ENCODE measurements around the gene CELF1.
"Not testable (repeated sequence)": the region's sequence is repeated elsewhere in the genome, so short reads cannot be mapped to it uniquely, and the experiment has no call there.

The CELF1 gene

DNA sequence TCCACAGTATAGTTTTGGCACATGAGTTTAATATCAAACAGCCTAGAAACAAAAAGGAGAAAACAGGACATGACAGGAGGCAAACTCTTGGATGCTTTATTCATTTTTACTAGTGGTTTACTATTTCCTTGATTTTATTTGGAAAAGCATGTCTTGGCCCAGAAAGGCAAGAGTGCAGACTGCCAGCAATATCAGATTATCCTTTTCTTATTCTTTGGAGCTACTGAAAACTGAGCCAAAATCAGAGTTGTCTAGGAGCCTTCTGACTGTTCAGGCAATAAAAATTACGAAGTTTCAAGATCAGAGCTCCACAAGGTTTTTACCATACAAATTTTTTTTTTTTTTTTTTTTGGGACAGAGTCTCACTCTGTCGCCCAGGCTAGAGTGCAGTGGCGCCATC is 16.0 kb downstream of the CELF1 start:
- DNase-seq = no peak

DNA sequence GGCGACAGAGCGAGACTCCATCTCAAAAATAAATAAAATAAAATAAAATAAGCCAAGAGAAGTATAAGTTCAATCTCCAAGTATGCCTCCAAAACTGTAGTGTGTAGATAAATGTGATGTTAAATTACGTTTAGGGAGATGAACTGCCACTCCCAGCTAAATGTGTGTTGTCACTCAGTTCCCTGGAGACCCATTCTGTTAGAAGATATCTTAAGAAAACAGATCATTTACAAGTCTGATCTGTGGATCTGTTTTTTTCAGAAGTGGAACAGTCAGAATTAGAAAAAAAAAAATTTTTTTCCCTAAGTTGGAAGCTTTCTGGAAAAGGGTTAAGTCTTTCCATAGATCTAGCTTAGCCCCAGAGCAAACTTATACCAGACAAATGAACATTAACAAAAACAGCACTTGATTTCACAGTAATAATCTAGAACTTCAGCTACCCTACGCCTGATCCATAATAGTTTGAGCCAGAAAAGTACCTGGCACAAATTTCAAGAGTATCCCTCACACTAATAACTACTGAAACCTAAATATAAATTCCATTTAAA is 18.2 kb downstream of the CELF1 start:
- no peak for DNase-seq

DNA sequence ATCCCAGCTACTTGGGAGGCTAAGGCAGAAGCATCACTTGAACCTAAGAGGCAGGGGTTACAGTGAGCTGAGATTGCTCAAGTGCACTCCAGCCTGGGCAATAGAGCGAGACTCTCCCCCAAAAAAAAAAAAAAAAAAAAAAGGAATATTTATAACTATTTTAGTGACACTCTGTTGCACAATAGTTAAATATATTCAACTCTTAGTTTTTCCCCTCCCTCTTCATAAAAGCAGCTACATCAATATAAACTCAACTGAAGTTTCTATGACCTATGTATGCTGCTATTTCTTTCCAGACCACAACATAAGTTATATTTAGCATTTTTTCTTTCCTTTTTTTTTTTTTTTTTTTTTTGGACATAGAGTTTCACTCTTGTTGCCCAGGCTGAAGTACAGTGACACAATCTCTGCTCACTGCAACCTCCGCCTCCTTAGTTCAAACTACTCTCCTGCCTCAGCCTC is 19.2 kb downstream of the CELF1 start:
- no peak for DNase-seq

- no peak for DNase-seq
Observed at GRCh38 chr11:47532597-47533213, 20.2 kb downstream of the CELF1 start.

- DNase-seq = no peak
Observed at GRCh38 chr11:47531666-47532065, 21.3 kb downstream of the CELF1 start.

GRCh38 chr11:47530721-47531120 is 22.2 kb downstream of the CELF1 start:
- not testable (repeated sequence) for DNase-seq

GRCh38 chr11:47529951-47530350 is 23.0 kb downstream of the CELF1 start:
- DNase-seq = no peak

DNA sequence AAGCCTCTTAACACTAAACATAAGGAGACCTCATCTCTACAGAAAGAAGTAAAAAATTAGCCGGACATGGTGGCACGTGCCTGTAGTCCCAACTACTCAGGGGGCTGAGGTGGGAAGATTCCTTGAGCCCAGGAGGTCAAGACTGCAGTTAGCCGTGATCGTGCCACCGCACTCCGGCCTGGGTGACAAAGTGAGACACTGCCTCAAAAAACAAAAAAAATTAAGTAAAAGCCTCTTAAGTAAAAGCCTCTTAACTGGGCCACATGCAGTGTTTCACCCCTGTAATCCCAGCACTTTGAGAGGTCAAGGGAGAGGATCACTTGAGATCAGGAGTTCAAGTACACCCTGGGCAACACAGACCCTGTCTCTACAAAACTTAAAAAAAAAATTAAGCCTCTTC is 25.7 kb downstream of the CELF1 start:
- no peak for DNase-seq

- DNase-seq = not testable (repeated sequence)
Observed at GRCh38 chr11:47526032-47526431, 26.9 kb downstream of the CELF1 start.

DNA sequence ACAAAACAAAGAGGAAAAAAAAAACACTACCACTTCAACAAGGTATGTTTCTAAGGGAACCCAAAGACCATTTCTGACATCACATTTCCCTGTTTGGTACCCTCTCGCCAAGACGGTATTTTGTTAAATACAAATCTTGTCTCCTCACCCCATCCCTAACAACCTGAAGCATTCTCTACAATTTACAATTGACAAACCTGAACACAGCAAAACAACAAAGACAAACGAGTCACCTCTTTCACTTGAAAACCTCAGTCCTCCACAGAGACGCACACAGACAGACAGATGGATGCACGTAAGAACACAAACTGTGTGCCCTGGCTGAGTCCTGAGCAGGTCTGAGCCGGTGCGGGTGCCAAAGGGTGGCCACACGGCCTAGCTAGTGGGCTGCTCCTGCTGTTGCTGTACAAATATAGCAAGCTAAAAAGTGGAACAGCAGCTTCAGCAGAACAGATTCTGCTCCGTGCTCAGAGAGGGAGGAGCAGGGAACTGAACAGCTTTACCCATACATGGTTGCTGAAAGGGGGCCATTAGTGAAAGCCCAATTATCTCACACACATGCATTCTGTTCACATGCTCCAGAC is 28.5 kb downstream of the CELF1 start:
- DNase-seq = no peak

DNA sequence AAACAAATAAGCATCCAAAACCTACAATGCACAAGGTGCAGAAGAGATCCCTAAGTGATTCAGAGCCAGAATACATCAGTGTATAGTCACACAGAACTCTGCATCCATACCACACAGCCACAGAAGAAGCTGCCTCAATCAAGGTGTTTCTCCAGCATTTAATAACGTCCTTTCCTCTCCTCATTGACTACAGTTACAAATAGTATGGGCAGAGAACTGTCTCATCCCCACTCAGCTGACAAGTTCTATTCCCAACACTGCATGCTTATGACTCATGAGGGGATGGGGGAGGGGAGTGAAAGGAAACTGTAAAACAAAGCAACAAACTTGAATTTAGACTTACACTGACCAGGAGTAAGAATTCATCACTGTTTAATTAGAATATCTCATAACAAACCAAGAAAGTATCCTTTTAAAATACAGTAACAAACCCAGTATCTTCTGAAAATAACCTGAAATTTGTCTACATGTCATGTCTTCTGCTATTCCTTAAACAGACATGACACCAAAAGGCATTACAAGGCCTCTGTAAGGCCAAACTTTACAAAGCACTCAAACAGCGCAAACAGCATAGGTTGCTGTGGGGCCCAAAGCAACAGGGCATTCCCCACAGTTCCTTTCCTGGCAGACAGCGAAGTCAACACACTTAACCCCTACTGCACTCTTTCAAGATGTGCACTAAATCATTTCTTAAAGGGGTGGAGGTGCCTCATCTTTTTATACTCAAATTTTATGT is 29.3 kb downstream of the CELF1 start:
- no peak for DNase-seq

- no peak for DNase-seq
Observed at GRCh38 chr11:47518212-47518964, 34.5 kb downstream of the CELF1 start.

- no peak for DNase-seq
Observed at GRCh38 chr11:47516984-47517853, 35.7 kb downstream of the CELF1 start.

DNA sequence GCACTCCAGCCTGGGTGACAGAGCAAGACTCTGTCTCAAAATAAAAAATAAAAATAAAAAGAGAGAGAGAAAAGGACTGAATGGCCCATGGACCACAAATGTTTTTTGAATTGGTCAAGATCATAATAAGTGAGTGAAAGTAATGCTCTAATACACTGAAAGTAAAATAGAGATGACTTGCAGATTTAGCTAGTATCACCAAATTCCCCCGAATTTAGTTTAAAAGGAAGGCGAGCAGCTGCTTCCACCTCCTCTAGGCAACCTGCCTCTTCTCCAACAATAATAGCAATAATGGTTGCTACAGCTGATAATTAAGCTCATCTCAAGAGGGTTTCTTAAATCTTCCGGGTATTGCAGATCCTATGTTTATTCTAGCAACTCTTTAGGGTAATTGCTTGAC is 36.8 kb downstream of the CELF1 start:
- DNase-seq = no peak

- DNase-seq = no peak
Observed at GRCh38 chr11:47514825-47515647, 37.9 kb downstream of the CELF1 start.

- DNase-seq = no peak
Observed at GRCh38 chr11:47512701-47513100, 40.2 kb downstream of the CELF1 start.

DNA sequence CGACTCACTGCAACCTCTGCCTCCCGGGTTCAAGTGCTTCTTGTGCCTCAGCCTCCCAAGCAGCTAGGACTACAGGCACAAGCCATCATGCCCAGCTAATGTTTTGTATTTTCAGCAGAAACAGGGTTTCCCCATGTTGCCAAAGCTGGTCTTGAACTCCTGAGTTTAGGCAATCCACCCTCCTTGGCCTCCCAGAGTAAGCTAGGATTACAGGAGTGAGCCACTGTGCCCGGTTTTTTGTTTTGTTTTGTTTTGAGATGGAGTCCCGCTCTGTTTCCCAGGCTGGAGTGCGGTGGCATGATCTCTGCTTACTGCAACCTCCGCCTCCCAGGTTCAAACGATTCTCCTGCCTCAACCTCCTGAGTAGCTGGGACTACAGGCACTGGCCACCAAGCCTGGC is 41.0 kb downstream of the CELF1 start:
- DNase-seq = no peak

DNA sequence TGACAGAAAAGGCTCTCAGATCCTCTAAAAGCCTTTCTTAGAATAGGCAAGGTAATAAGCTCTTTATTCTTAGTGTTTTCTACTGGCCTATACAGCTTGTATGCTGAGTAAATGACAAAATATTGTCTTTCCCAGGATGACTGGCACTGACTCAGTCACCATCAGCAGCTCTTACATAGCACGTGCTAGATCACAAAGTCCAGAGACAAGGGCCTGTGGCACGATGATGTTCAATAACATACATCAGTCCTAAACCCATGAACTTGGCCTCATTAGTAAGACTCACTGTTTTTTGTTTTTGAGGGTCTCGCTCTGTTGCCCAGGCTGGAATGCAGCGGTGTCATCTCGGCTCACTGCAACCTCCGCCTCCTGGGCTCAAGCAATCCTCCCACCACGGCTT is 42.7 kb downstream of the CELF1 start:
- no peak for DNase-seq

- no peak for DNase-seq
Observed at GRCh38 chr11:47509077-47509536, 43.8 kb downstream of the CELF1 start.

- DNase-seq = no peak
Observed at GRCh38 chr11:47508240-47508957, 44.5 kb downstream of the CELF1 start.

Measured in NCI-H2081 treated with DMSO at 0.1 percent for 48 hours (cell line).